Parathyroid adenoma (tissue), 2 donors: Measurements from ENCODE around the gene DFFB.

Source experiments
- H2AFZ ChIP-seq: fragments of 300-600 bp; sonication (generic); one replicate; pipeline ENCODE4 v1.7.0; 2017; ENCODE audit warnings: antibody characterized with exemption, mild to moderate bottlenecking
- H3K27ac ChIP-seq: fragments of 300-600 bp; sonication (generic); one replicate; pipeline ENCODE4 v1.7.0; 2017
- H3K27me3 ChIP-seq: fragments of 300-600 bp; sonication (generic); one replicate; pipeline ENCODE4 v1.7.0; 2017; ENCODE audit warnings: low read length; ENCODE audit not compliant: control insufficient read depth, insufficient read depth
- H3K36me3 ChIP-seq: fragments of 300-600 bp; sonication (generic); one replicate; pipeline ENCODE4 v1.7.0; 2017; ENCODE audit warnings: low read length; ENCODE audit not compliant: control insufficient read depth, insufficient read depth
- H3K4me1 ChIP-seq: fragments of 300-600 bp; sonication (generic); one replicate; pipeline ENCODE4 v1.7.0; 2017; ENCODE audit warnings: control low read depth
- H3K4me2 ChIP-seq: fragments of 300-600 bp; sonication (generic); one replicate; pipeline ENCODE4 v1.7.0; 2017; ENCODE audit warnings: low read length
- H3K4me3 ChIP-seq: fragments of 300-600 bp; sonication (generic); one replicate; pipeline ENCODE4 v1.7.0; 2017; ENCODE audit warnings: low read depth, low read length
- H3K79me2 ChIP-seq: fragments of 300-600 bp; sonication (generic); one replicate; pipeline ENCODE4 v1.7.0; 2017; ENCODE audit warnings: control low read depth
- H3K9ac ChIP-seq: fragments of 300-600 bp; sonication (generic); one replicate; pipeline ENCODE4 v1.7.0; 2017; ENCODE audit warnings: mild to moderate bottlenecking
- H3K9me3 ChIP-seq: fragments of 300-600 bp; sonication (generic); one replicate; pipeline ENCODE4 v1.7.0; 2017; ENCODE audit warnings: low read length; ENCODE audit not compliant: control insufficient read depth
- CTCF ChIP-seq: fragments of 300-600 bp; sonication (generic); IDR thresholded peaks from one replicate; pipeline ENCODE4 v1.7.0; 2017; ENCODE audit warnings: antibody characterized with exemption, mild to moderate bottlenecking
- donor health status: primary hyperparathyroidism.

DFFB gene

GRCh38 chr1:3837685-3838084, 19.6 kb upstream of the DFFB start:
- H3K27ac ChIP-seq: no peak overlapping the region
- no peaks in the 10 kb centered on the region for H3K79me2 ChIP-seq
- no peaks in the 10 kb centered on the region for H3K36me3 ChIP-seq
- no peak overlapping the region for H3K9ac ChIP-seq
- H3K27me3 ChIP-seq: no peaks in the 10 kb centered on the region
- H3K9me3 ChIP-seq: no peaks in the 10 kb centered on the region
- TF ChIP-seq CTCF: no peak
- H3K4me3 ChIP-seq: no peak overlapping the region
- H3K4me1 ChIP-seq: no peaks in the 10 kb centered on the region
- no peak overlapping the region for H2AFZ ChIP-seq
- H3K4me2 ChIP-seq: no peak overlapping the region

- Histone ChIP-seq H3K27ac (no peak overlapping the region), H3K79me2 (no peaks in the 10 kb centered on the region), H3K36me3 (no peaks in the 10 kb centered on the region), H3K9me3 (no peaks in the 10 kb centered on the region), H3K27me3 (no peaks in the 10 kb centered on the region), H2AFZ (no peak overlapping the region), H3K9ac (no peak overlapping the region), H3K4me1 (no peaks in the 10 kb centered on the region), H3K4me3 (no peak overlapping the region), H3K4me2 (no peak overlapping the region)
- no peak for TF ChIP-seq CTCF
These were observed 18.5 kb upstream of the DFFB start for GRCh38 chr1:3838788-3839187.

- Histone ChIP-seq H3K36me3 (no peaks in the 10 kb centered on the region), H3K9me3 (no peaks in the 10 kb centered on the region), H3K27me3 (no peaks in the 10 kb centered on the region), H3K4me1 (no peaks in the 10 kb centered on the region), H3K79me2 (no peaks in the 10 kb centered on the region), H2AFZ (no peak overlapping the region), H3K9ac (no peak overlapping the region), H3K4me3 (no peak overlapping the region), H3K4me2 (no peak overlapping the region), H3K27ac (no peak overlapping the region)
- no peak for TF ChIP-seq CTCF
These were observed 15.8 kb upstream of the DFFB start for GRCh38 chr1:3841491-3841890.

- Histone ChIP-seq H3K4me3 (no peak overlapping the region), H3K79me2 (no peaks in the 10 kb centered on the region), H3K9ac (no peak overlapping the region), H3K27me3 (no peaks in the 10 kb centered on the region), H3K4me2 (no peak overlapping the region), H3K36me3 (no peaks in the 10 kb centered on the region), H3K4me1 (no peaks in the 10 kb centered on the region), H2AFZ (no peak overlapping the region), H3K27ac (no peak overlapping the region), H3K9me3 (no peaks in the 10 kb centered on the region)
- no peak for TF ChIP-seq CTCF
These were observed 14.4 kb upstream of the DFFB start for GRCh38 chr1:3842912-3843311.

- Histone ChIP-seq H3K4me1 (no peaks in the 10 kb centered on the region), H3K27me3 (no peaks in the 10 kb centered on the region), H3K9ac (no peak overlapping the region), H3K36me3 (no peaks in the 10 kb centered on the region), H3K79me2 (no peaks in the 10 kb centered on the region), H3K9me3 (no peaks in the 10 kb centered on the region), H3K4me2 (no peak overlapping the region), H2AFZ (no peak overlapping the region), H3K4me3 (no peak overlapping the region), H3K27ac (no peak overlapping the region)
- TF ChIP-seq CTCF: no peak
These were observed 10.7 kb upstream of the DFFB start for GRCh38 chr1:3846541-3846940.
